IMR-90 (cell line): ENCODE measurements around the gene OPCML. TPM values are rescaled to one million over a fixed set of nuclear protein-coding genes. Genes with fewer than 3 reads are reported as not detected.

Source experiments
- ATAC-seq: fragments of 200-7000 bp; cut with Tn5 transposase; 2 replicates; pipeline ENCODE4 v1.9.1; 2020; ENCODE audit warnings: low read depth, mild to moderate bottlenecking, moderate library complexity
- BruUV-seq: library from RNA; stranded (reverse); fragments of 400-500 nt; replicated peaks from 2 replicates; lab custom pipeline; 2021; lab: Mats Ljungman, UMichigan
- CTCF ChIA-PET: fragments of 300-600 bp; formaldehyde crosslinking; extraction: SDS; loops from one replicate; lab custom pipeline; 2021; ENCODE audit warnings: antibody characterized with exemption; lab: Yijun Ruan, JAX
- POLR2A ChIA-PET: fragments of 300-600 bp; sonication (Branson Sonifier 250); formaldehyde crosslinking; loops from one replicate; lab custom pipeline; 2022; ENCODE audit warnings: antibody characterized with exemption; ENCODE audit not compliant: unreplicated experiment; lab: Charles Lee
- DNase-seq: peaks from one replicate; pipeline ENCODE4 v3.0.0; 2013
- H2AFZ ChIP-seq: replicated peaks from 2 replicates; pipeline ENCODE3; 2013; ENCODE audit warnings: low read length, mild to moderate bottlenecking; ENCODE audit not compliant: poor library complexity
- H2AK5ac ChIP-seq: 2 replicates; pipeline ENCODE4 v1.6.1; 2013; ENCODE audit warnings: low read depth, low read length, inconsistent platforms
- H2AK9ac ChIP-seq: replicated peaks from 2 replicates; pipeline ENCODE3; 2013; ENCODE audit warnings: mild to moderate bottlenecking, low read depth, low read length, moderate library complexity; ENCODE audit not compliant: poor library complexity
- H2BK120ac ChIP-seq: 2 replicates; pipeline ENCODE4 v1.6.1; 2013; ENCODE audit warnings: low read depth, low read length, inconsistent platforms
- H2BK15ac ChIP-seq: 3 replicates; pipeline ENCODE4 v1.6.1; 2013; ENCODE audit warnings: low read depth, low read length, inconsistent platforms
- H2BK20ac ChIP-seq: 2 replicates; pipeline ENCODE4 v1.6.1; 2013; ENCODE audit warnings: low read depth, mild to moderate bottlenecking, inconsistent platforms, low read length, moderate library complexity
- H2BK5ac ChIP-seq: 2 replicates; pipeline ENCODE4 v1.6.1; 2013; ENCODE audit warnings: mild to moderate bottlenecking, low read depth, low read length, inconsistent platforms; ENCODE audit not compliant: poor library complexity, severe bottlenecking
- H3K14ac ChIP-seq: replicated peaks from 2 replicates; pipeline ENCODE4 v1.6.1; 2013; ENCODE audit warnings: low read depth, low read length, inconsistent platforms
- H3K18ac ChIP-seq: 2 replicates; pipeline ENCODE4 v1.6.1; 2013; ENCODE audit warnings: low read depth, low read length, control low read depth
- H3K23ac ChIP-seq: 2 replicates; pipeline ENCODE4 v1.6.1; 2013; ENCODE audit warnings: low read depth, low read length, inconsistent platforms
- H3K27ac ChIP-seq: 2 replicates; pipeline ENCODE4 v1.5.1; 2013; ENCODE audit warnings: mild to moderate bottlenecking, control low read depth, low read length; ENCODE audit not compliant: insufficient read depth
- H3K27me3 ChIP-seq: 2 replicates; pipeline ENCODE4 v1.6.1; 2013; ENCODE audit warnings: low read length; ENCODE audit not compliant: control insufficient read depth, insufficient read depth
- H3K36me3 ChIP-seq: 2 replicates; pipeline ENCODE4 v1.6.1; 2013; ENCODE audit warnings: low read length, mixed read lengths; ENCODE audit not compliant: control insufficient read depth, insufficient read depth
- H3K4ac ChIP-seq: 2 replicates; pipeline ENCODE4 v1.6.1; 2013; ENCODE audit warnings: low read depth, low read length, inconsistent platforms
- H3K4me1 ChIP-seq: 2 replicates; pipeline ENCODE4 v1.6.1; 2013; ENCODE audit warnings: low read length, mixed read lengths; ENCODE audit not compliant: control insufficient read depth, insufficient read depth
- H3K4me2 ChIP-seq: 2 replicates; pipeline ENCODE4 v1.6.1; 2013; ENCODE audit warnings: low read depth, mild to moderate bottlenecking, control low read depth, low read length, moderate library complexity
- H3K4me3 ChIP-seq: 2 replicates; pipeline ENCODE4 v1.5.1; 2013; ENCODE audit warnings: low read depth, mild to moderate bottlenecking, control low read depth, low read length, moderate library complexity; ENCODE audit not compliant: insufficient read depth
- H3K56ac ChIP-seq: 2 replicates; pipeline ENCODE4 v1.6.1; 2013; ENCODE audit warnings: low read length, inconsistent platforms; ENCODE audit not compliant: insufficient read depth; ENCODE audit errors: extremely low read depth
- H3K79me1 ChIP-seq, 2 experiments: 2 replicates each; pipeline ENCODE4 v1.6.1; 2013; ENCODE audit warnings: low read length in 2 of 2, inconsistent platforms in 1 of 2, low read depth in 1 of 2
- H3K9ac ChIP-seq: 2 replicates; pipeline ENCODE4 v1.6.1; 2013; ENCODE audit warnings: low read depth, low read length, control low read depth
- H3K9me1 ChIP-seq: 2 replicates; pipeline ENCODE4 v1.6.1; 2013; ENCODE audit warnings: low read length, inconsistent platforms; ENCODE audit not compliant: insufficient read depth
- H3K9me3 ChIP-seq: 2 replicates; pipeline ENCODE4 v1.6.1; 2013; ENCODE audit warnings: low read length; ENCODE audit not compliant: control insufficient read depth, insufficient read depth
- H4K20me1 ChIP-seq: 2 replicates; pipeline ENCODE4 v1.6.1; 2013; ENCODE audit warnings: low read length, inconsistent platforms; ENCODE audit not compliant: insufficient read depth
- H4K5ac ChIP-seq: 2 replicates; pipeline ENCODE4 v1.6.1; 2013; ENCODE audit warnings: mild to moderate bottlenecking, low read depth, low read length, control low read depth
- H4K8ac ChIP-seq, 2 experiments: 2 replicates each; pipeline ENCODE4 v1.6.1; 2013; ENCODE audit warnings: low read depth in 2 of 2, low read length in 2 of 2, control low read depth in 1 of 2, inconsistent platforms in 1 of 2
- H4K91ac ChIP-seq: 2 replicates; pipeline ENCODE4 v1.6.1; 2013; ENCODE audit warnings: low read depth, low read length, inconsistent platforms; ENCODE audit not compliant: insufficient read depth
- BHLHE40 ChIP-seq: fragments of 150-350 bp; IDR thresholded peaks from 2 replicates; pipeline ENCODE4 v1.6.1; 2016; ENCODE audit warnings: mild to moderate bottlenecking, low read depth, low read length
- CEBPB ChIP-seq: IDR thresholded peaks from 2 replicates; pipeline ENCODE4 v1.6.1; 2012; ENCODE audit warnings: low read depth, low read length, improper control_type of control experiment
- CTCF ChIP-seq: conservative IDR thresholded peaks from 2 replicates; pipeline ENCODE4 v1.5.1; 2012; ENCODE audit warnings: mild to moderate bottlenecking, low read depth, low read length, improper control_type of control experiment
- FOS ChIP-seq: fragments of 150-350 bp; IDR thresholded peaks from 2 replicates; pipeline ENCODE4 v1.6.1; 2016; ENCODE audit warnings: low read depth, low read length
- MAFK ChIP-seq: IDR thresholded peaks from 2 replicates; pipeline ENCODE4 v1.6.1; 2012; ENCODE audit warnings: low read depth, low read length, improper control_type of control experiment
- NFE2L2 ChIP-seq: fragments of 150-350 bp; IDR thresholded peaks from 2 replicates; pipeline ENCODE4 v1.6.1; 2016; ENCODE audit warnings: low read depth, mild to moderate bottlenecking, low read length
- POLR2A ChIP-seq: IDR thresholded peaks from 2 replicates; pipeline ENCODE4 v1.6.1; 2012; ENCODE audit warnings: mild to moderate bottlenecking, low read depth, low read length
- RAD21 ChIP-seq: IDR thresholded peaks from 2 replicates; pipeline ENCODE4 v1.6.1; 2012; ENCODE audit warnings: low read length, improper control_type of control experiment
- RFX5 ChIP-seq: IDR thresholded peaks from 2 replicates; pipeline ENCODE4 v1.8.0; 2012; ENCODE audit warnings: low read depth, mild to moderate bottlenecking, low read length, moderate library complexity
- SMC3 ChIP-seq: fragments of 150-350 bp; IDR thresholded peaks from 2 replicates; pipeline ENCODE4 v1.6.1; 2016; ENCODE audit warnings: low read depth, mild to moderate bottlenecking, antibody characterized with exemption, low read length, moderate library complexity
- USF2 ChIP-seq: fragments of 150-350 bp; IDR thresholded peaks from 2 replicates; pipeline ENCODE4 v1.6.1; 2017; ENCODE audit warnings: mild to moderate bottlenecking, antibody characterized with exemption, low read length, low read depth
- dilution Hi-C: fragments of 300-500 bp; cut with HindIII; formaldehyde crosslinking; loops from one replicate; pipeline ENCODE4 v1.14.3; 2018; ENCODE audit warnings: low sequenced_read_pairs; ENCODE audit not compliant: unreplicated experiment
- in situ Hi-C: fragments of 300-500 bp; cut with MboI; formaldehyde crosslinking; loops from 3 replicates; pipeline ENCODE4 v1.14.3; 2019; ENCODE audit warnings: low sequenced_read_pairs, inconsistent platforms, mixed read lengths
- intact Hi-C: fragments of 100-400 bp; cut with micrococcal nuclease; formaldehyde crosslinking; loops from 2 replicates; pipeline ENCODE4 v1.10.0; 2022
- polyA plus RNA-seq, 3 experiments: library from polyadenylated mRNA; depleted of rRNA; stranded (reverse); fragments of >200 nt; gene quantifications; 2 replicates each; pipeline ENCODE4 v1.2.3, GENCODE V29; 2012; ENCODE audit warnings: low replicate concordance in 1 of 3
- total RNA-seq: library from RNA; depleted of rRNA; stranded (reverse); fragments of >200 nt; gene quantifications from 2 replicates; pipeline ENCODE4 v1.2.3, GENCODE V29; 2012

Gene OPCML
- total and polyA plus RNA-seq, 2 of the 4 experiments (the other 2 are of a cell fraction) = under 0.01 to 2.6 TPM

- Histone ChIP-seq H4K5ac (no peak overlapping the region), H4K91ac (no peak overlapping the region), H3K18ac (no peak overlapping the region), H3K36me3 (no peaks in the 10 kb centered on the region), H3K4me2 (no peak overlapping the region), H2BK15ac (no peak overlapping the region), H2BK20ac (no peak overlapping the region), H3K56ac (no peak overlapping the region), H3K9ac (no peak overlapping the region), H2AK5ac (no peak overlapping the region), H4K20me1 (no peaks in the 10 kb centered on the region), H2AFZ (no peak overlapping the region), H2BK120ac (no peak overlapping the region), H3K27me3 (no peaks in the 10 kb centered on the region), H3K4ac (no peak overlapping the region), H3K9me3 (no peaks in the 10 kb centered on the region), H3K79me1 (no peaks in the 10 kb centered on the region), H4K8ac (no peak overlapping the region), H3K27ac (no peak overlapping the region), H2BK5ac (no peak overlapping the region), H2AK9ac (no peak overlapping the region), H3K14ac (no peak overlapping the region), H3K4me3 (no peak overlapping the region), H3K9me1 (no peaks in the 10 kb centered on the region), H3K23ac (no peak overlapping the region), H3K4me1 (no peaks in the 10 kb centered on the region)
- intact Hi-C loops (no loop called here), dilution Hi-C loops (no loop called here), in situ Hi-C loops (no loop called here)
- TF ChIP-seq RFX5 (no peak), POLR2A (no peak), CTCF (no peak), FOS (no peak), NFE2L2 (no peak), BHLHE40 (no peak), MAFK (no peak), RAD21 (no peak), SMC3 (no peak), CEBPB (no peak), USF2 (no peak)
- no TSS peak for BruUV-seq
- no peak for DNase-seq
- ATAC-seq = no peak
- ChIA-PET CTCF (no interaction called here), POLR2A (no interaction called here)
Measured at GRCh38 chr11:132395434-132395833, 1136.9 kb downstream of the OPCML start.
